ENCODE measurements around the gene CUL3.

The CUL3 gene

GRCh38 chr2:224579411-224579810, 5.8 kb downstream of the CUL3 start:
- no peak for DNase-seq

DNA sequence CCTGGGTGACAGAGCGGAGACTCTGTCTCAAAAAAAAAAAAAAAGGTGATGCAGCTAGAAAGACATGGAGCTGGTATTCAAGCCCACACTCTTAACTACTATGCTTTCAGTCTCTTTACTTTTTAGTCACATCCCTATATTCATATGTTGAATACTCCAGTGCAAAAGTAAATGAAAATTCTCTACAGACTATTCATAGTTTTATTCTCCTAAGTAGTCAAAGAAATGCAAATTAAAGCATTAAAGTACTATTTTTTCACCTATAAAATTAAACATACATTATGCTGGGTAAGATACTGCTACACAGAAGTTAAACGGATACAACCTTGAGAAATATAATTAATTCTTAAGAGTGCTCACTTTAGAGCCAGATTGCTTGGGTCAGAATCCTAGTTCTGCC, 7.6 kb downstream of the CUL3 start:
- DNase-seq: no peak

DNA sequence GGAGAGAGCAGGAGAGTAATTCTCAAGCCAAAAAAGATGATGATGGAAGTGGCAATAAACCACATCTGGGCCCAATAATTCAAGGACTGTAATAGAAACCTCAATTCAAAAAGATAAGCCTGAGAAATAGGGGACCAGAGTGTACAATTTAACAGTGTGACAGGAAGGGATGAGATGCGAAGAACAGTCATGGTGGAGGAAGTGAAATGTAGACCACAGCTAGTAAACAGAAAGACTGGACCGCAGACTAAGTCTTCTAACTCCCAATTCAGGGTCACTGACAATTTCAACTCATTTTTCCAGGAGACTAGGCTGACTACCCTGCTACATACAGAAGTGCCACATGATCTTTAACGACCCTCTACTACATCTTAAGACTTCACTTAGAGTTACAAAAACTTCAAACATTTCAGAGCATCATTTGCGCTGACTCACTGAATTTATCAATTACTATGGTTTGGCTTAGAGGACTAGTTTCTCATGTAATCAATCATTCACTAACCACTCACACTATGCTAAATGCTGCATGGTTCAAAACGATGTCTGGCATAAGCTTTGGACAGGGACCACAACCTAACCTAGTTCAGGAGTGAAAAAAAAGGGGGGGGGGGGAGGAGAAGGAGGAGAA, 9.0 kb downstream of the CUL3 start:
- no peak for DNase-seq

DNA sequence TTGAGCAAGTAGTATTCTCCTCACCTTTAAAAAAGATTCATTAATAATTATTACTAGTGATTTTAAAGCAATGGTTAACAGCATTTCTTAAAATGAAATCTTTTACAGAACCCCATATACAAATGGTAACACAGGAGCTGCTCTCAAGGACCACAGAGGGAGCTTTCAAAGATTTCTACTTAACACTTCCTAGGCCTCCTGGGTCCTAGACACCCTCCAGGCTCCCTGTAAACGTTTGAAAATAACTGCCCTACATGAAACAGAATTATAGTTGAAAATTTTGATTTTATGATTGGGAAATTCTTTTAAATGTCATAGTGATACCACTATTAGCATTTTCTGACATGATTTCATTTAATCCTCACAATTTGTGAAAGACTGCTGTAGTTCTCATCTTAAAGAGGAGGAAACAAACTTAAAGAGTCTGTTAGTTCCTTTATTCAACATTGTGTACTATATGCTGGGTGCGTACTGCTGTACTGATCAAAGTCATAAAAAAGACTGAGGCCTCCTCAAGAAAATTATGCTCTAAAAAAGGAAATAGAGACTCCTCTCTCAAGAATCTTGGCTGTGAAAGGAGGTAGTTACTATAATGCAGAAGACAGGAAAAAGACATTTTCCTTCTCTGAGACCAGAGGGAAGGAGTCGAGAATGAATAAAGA, 10.6 kb downstream of the CUL3 start:
- DNase-seq: no peak

DNA sequence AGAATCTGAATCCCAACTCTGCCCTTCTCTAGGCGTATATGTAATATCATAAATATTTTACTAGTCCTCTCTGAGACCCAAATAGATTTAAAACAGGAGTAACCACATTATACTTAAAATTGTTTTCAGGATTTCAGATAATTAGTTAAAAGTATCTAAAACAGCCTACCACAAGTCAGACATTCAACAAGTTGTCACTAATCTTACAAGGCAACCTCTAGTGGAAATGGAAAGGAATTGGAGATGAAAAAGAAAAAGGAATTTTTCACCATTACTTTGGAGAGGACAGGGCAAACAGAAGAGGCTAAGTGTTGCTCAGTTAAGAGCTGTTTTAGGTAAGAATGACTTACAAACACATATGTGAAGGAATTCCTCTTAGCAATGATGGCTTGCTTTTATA, 11.4 kb downstream of the CUL3 start:
- no peak for DNase-seq

- DNase-seq: no peak
Measured at GRCh38 chr2:224572338-224572737, 12.8 kb downstream of the CUL3 start.

GRCh38 chr2:224570328-224570993, 14.7 kb downstream of the CUL3 start:
- DNase-seq: no peak

DNA sequence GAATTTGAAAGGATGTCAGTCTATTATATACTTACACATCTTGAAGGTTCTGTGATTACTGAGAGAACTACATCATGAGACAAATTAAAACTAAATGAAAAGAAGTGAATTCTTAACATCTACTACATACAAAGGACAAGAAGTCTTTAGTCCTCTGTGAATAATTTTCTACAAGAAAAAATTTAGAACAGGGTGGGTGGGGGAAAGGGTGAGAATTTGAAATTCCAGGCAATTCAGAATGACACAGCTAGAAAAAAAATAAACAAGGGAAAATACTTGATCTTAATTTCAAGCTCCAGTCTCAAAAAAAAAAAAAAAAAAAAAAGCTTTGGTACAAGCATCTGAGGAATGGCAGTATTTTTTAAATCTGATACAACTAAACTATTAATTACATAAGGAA, 15.5 kb downstream of the CUL3 start:
- DNase-seq: no peak

DNA sequence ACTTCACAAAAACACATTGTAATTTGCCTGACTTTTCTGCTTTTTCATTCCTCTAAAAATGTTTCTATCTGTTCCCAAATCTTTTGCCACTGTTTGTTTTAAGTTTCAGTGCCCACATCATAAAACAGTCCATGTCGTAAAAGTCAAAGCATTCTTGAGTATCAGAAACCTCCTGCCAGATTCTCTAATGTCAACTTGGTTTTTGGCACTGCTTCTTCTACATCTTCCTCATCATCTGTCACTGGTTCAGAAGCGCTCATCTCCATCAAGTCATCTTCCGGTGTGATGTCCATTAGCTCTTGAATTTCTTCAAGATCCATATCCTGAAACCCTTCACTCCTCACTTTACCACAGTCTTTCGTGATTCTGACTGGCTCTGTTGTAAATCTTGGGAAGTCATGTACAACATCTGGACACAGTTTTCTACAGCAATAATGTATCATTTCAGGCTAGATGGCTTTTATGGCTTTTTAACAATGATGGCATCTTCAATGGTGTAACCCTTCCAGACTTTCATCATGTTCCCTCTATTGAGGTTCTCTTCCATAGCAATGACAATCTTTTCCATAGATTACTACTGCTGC, 19.6 kb downstream of the CUL3 start:
- no peak for DNase-seq

DNA sequence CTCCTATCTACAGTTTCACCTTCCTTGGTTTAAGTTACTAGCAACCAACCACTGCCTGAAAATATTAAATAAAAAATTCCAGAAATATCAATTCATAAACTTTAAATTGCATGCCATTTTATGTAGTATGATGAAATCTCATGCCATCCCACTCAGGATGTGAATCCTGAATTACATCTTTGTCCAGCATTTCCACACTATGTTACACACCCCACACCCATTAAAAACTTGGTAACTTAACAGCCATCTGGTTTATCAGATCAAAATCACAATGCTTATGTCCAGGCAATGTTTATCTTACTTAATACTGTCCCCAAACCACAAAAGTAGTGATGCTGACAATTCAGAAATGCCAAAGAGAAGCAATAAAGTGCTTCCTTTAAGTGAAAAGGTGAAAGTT, 21.6 kb downstream of the CUL3 start:
- no peak for DNase-seq

DNA sequence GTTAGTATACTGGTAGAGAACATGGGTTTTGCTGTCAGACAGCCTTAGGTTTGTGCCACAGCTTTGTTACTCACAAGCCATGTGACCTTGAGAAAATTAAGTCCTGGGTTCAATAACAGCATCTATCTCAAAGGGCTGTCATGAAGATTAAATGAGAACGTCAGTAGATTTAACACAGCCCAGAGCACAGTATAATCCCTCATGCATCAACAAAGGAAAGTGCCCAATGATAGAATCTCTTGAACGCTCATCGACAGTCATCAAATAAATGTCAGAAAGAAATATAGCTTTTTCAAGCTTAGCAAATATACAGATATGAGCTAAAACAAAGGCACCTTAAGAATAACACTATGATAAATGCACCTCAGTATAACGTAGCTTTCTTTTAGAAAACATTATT, 22.3 kb downstream of the CUL3 start:
- no peak for DNase-seq

- no peak for DNase-seq
Measured at GRCh38 chr2:224561234-224562005, 23.7 kb downstream of the CUL3 start.

- DNase-seq: no peak
Measured at GRCh38 chr2:224560549-224560948, 24.6 kb downstream of the CUL3 start.

DNA sequence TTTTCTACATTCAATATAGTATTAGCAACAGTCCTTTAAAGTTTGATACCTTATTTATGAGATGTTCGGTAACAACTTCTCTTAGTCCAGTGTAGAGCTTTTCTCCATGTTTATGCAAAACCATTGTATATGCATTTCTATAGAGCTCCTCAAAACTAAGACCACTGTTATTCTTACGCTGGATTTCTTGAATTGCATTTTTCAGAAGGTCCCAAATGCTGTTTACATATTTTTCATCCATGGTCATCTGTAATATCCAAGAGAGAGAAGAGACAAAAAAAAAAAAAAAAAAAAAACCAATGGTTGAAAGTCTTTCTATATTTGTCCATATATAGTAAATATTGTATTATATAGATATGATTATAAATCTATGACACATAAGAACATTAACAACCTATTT, 27.6 kb downstream of the CUL3 start:
- no peak for DNase-seq

DNA sequence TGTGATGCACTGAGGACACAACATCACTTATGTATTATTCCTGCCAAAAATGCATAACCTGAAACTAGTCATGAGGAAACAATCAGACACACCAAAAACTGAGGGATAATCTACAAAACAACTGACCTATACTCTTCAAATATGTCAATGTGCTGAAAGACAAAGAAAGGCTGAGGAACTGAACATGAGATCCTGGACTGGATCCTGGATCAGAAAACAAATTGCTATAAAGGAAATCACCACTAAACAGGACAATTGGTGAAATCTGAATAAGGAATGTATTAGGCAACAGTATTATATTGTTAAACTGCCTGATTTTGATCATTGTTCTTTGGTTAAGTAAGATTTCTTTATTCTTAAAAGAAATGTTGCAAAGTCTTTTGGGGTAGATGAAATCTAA, 28.8 kb downstream of the CUL3 start:
- no peak for DNase-seq

- DNase-seq: no peak
Measured at GRCh38 chr2:224555823-224556366, 29.3 kb downstream of the CUL3 start.

GRCh38 chr2:224552771-224553170, 32.4 kb downstream of the CUL3 start:
- DNase-seq: no peak

DNA sequence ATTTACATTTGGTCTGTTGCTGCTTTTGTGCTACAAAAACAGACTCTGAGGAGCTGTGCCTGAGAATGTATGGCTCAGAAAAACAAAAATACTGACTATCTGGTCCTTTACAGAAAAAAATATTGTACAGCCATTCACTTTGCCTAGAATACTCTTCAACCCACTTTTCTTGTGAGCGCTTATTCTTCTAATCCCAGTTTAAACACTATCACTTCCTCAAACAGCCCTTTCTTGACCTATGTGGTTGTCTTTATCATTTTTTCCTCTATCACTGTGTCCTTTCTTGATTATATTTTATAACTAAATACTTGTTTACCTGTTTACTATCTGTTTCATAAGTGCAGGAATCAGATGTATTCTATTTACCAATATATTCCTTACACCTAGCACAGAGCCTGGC, 33.5 kb downstream of the CUL3 start:
- no peak for DNase-seq

DNA sequence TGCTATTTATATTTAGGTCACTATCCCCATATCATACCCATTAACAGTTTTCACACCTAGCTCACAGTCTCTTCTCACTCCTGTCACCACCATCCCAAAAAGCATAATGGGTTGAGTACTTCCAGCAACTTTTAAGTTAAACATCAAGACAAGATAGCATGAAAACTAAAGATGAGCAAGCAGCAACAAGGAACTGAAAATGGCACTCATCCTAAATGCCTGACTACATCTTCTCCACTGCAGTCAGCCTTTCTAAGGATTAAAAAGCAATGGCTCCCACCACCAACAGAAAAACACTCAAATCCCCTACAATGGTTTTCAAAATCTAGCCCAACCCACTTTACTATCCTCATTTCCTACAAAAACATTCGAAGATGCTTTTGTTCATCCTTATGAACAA, 38.2 kb downstream of the CUL3 start:
- no peak for DNase-seq

DNA sequence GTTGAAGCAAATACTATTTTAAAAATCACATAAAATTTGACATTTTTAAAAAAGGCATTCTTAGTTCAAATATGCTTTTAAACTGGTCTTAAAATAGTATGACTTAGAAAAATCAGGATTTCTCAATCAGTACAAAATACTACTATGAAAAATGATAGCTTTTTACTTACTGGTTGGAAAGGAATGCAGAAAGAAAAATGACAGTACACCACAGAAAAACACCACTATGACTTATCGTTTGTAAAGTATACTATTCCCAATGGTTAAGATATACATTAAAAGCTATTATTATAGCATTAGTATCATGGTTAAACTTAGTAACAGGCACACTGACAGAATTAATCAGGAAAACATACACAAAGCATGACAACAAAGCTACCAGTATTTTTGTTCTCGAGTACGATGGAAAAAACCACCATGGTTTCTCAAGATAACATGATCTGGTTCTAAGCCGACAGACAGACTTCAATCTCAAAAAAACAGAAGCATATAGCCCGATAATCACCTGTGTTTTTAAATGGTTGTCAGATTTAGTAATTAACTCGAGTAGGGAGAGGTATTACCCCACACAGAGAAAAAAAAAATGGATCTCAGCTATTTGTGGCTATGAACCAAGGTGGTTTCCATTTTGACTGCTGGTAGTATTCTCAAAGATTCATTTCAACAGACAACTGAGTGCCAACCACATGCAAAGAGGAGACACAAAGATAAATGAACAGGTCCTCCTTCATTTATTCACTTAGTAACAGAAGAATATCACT, 39.1 kb downstream of the CUL3 start:
- no peak for DNase-seq

GRCh38 chr2:224543939-224544338, 41.2 kb downstream of the CUL3 start:
- DNase-seq: no peak

DNA sequence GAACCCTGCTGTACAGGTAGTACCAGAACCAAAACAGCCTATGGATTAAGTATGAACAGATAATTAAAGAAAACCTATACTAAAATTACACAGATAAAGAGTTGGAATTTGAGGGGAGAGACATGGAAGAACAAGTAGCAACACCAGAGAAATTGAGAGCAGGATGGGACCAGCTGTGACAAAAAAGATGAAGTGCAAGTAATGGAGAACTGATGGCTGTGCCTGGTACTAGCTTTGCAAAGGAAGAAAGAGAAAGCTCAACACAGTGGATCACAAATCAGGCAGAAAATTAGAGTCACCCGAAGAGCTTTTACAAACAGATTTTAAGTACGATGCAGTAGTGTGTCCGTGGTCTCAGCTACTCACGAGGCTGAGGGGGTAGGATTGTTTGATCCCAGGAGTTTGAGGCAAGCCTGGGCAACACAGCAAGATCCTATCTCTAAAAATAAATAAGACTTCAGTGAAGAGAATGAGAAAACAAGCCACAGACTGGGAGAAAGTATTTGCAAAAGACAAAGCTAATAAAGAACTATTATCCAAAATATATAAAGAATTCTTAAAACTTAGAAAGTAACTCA, 46.5 kb downstream of the CUL3 start:
- DNase-seq: no peak

All from stimulated activated CD4-positive, alpha-beta T cell treated with anti-CD3 and anti-CD28 coated beads, Interleukin-15, amount 100 ng/mL, for 24 hours (primary cell).